ENCODE results near the gene KSR2. TPM values are rescaled to one million over a fixed set of nuclear protein-coding genes. Genes with fewer than 3 reads are reported as not detected.

The KSR2 gene
- total RNA-seq, 2 donors from 2014 or later: 0.02 to 0.04 TPM

GRCh38 chr12:117563007-117563406, 405.8 kb downstream of the KSR2 start:
- Mint-ChIP-seq H3K36me3 (no peaks in the 10 kb centered on the region), H3K27ac (no peak overlapping the region), H3K9me3 (peaks cover 0 to 10% of the 10 kb centered on the region in 2 donors)
- DNase-seq (ENCODE audit: low spot score in 2 of 2) (no peak), ATAC-seq (no peak)

- DNase-seq (ENCODE audit: low spot score in 2 of 2) (no peak), ATAC-seq (no peak)
- no peak overlapping the region for H3K27ac Mint-ChIP-seq
- peaks cover 0 to 10% of the 10 kb centered on the region in 2 donors for H3K9me3 Mint-ChIP-seq
- no peaks in the 10 kb centered on the region for H3K36me3 Mint-ChIP-seq
These were observed 406.8 kb downstream of the KSR2 start for GRCh38 chr12:117561990-117562389.

- H3K27ac Mint-ChIP-seq: no peak overlapping the region
- peaks cover 0 to 9% of the 10 kb centered on the region in 2 donors for H3K9me3 Mint-ChIP-seq
- H3K36me3 Mint-ChIP-seq: no peaks in the 10 kb centered on the region
- DNase-seq (ENCODE audit: low spot score in 2 of 2) (no peak), ATAC-seq (no peak)
These were observed 408.8 kb downstream of the KSR2 start for GRCh38 chr12:117559978-117560377.

- H3K27ac Mint-ChIP-seq: no peak overlapping the region
- no peak for DNase-seq (ENCODE audit: low spot score in 2 of 2)
- no peak for ATAC-seq
- H3K9me3 Mint-ChIP-seq: peaks cover 8 to 19% of the 10 kb centered on the region in 2 donors
- H3K36me3 Mint-ChIP-seq: no peaks in the 10 kb centered on the region
These were observed 412.9 kb downstream of the KSR2 start for GRCh38 chr12:117555889-117556288.

GRCh38 chr12:117552971-117553370, 415.8 kb downstream of the KSR2 start:
- no peaks in the 10 kb centered on the region for H3K36me3 Mint-ChIP-seq
- peaks cover 8 to 19% of the 10 kb centered on the region in 2 donors for H3K9me3 Mint-ChIP-seq
- H3K27ac Mint-ChIP-seq: no peak overlapping the region
- DNase-seq (ENCODE audit: low spot score in 2 of 2) (no peak), ATAC-seq (no peak)

GRCh38 chr12:117551665-117552064, 417.1 kb downstream of the KSR2 start:
- H3K36me3 Mint-ChIP-seq: no peaks in the 10 kb centered on the region
- no peak overlapping the region for H3K27ac Mint-ChIP-seq
- H3K9me3 Mint-ChIP-seq: peaks cover 8 to 19% of the 10 kb centered on the region in 2 donors
- ATAC-seq: no peak
- no peak for DNase-seq (ENCODE audit: low spot score in 2 of 2)

GRCh38 chr12:117547209-117547608, 421.6 kb downstream of the KSR2 start:
- Mint-ChIP-seq H3K9me3 (peaks cover 11 to 22% of the 10 kb centered on the region in 2 donors), H3K36me3 (no peaks in the 10 kb centered on the region), H3K27ac (no peak overlapping the region)
- ATAC-seq (no peak), DNase-seq (ENCODE audit: low spot score in 2 of 2) (no peak)

GRCh38 chr12:117545216-117545615, 423.6 kb downstream of the KSR2 start:
- Mint-ChIP-seq H3K27ac (no peak overlapping the region), H3K9me3 (peaks cover 7 to 19% of the 10 kb centered on the region in 2 donors), H3K36me3 (no peaks in the 10 kb centered on the region)
- no peak for ATAC-seq
- DNase-seq (ENCODE audit: low spot score in 2 of 2): no peak

GRCh38 chr12:117540011-117540410, 428.8 kb downstream of the KSR2 start:
- H3K36me3 Mint-ChIP-seq: no peaks in the 10 kb centered on the region
- DNase-seq (ENCODE audit: low spot score in 2 of 2) (no peak), ATAC-seq (no peak)
- no peak overlapping the region for H3K27ac Mint-ChIP-seq
- peaks cover 0 to 11% of the 10 kb centered on the region in 2 donors for H3K9me3 Mint-ChIP-seq

GRCh38 chr12:117538926-117539325, 429.9 kb downstream of the KSR2 start:
- Mint-ChIP-seq H3K9me3 (peaks cover 0 to 13% of the 10 kb centered on the region in 2 donors), H3K36me3 (no peaks in the 10 kb centered on the region), H3K27ac (no peak overlapping the region)
- ATAC-seq (no peak), DNase-seq (ENCODE audit: low spot score in 2 of 2) (no peak)

- ATAC-seq (no peak), DNase-seq (ENCODE audit: low spot score in 2 of 2) (no peak)
- Mint-ChIP-seq H3K27ac (no peak overlapping the region), H3K36me3 (no peaks in the 10 kb centered on the region), H3K9me3 (peaks cover 0 to 10% of the 10 kb centered on the region in 2 donors)
These were observed 430.6 kb downstream of the KSR2 start for GRCh38 chr12:117538032-117538690.

GRCh38 chr12:117533687-117534086, 435.1 kb downstream of the KSR2 start:
- DNase-seq (ENCODE audit: low spot score in 2 of 2) (no peak), ATAC-seq (no peak)
- Mint-ChIP-seq H3K36me3 (no peaks in the 10 kb centered on the region), H3K9me3 (peaks cover 0 to 7% of the 10 kb centered on the region in 2 donors), H3K27ac (no peak overlapping the region)

GRCh38 chr12:117530796-117531195, 438.0 kb downstream of the KSR2 start:
- H3K36me3 Mint-ChIP-seq: no peaks in the 10 kb centered on the region
- ATAC-seq (no peak), DNase-seq (ENCODE audit: low spot score in 2 of 2) (no peak)
- peaks cover 5 to 7% of the 10 kb centered on the region in 2 donors for H3K9me3 Mint-ChIP-seq
- no peak overlapping the region for H3K27ac Mint-ChIP-seq

- no peak overlapping the region for H3K27ac Mint-ChIP-seq
- no peaks in the 10 kb centered on the region for H3K36me3 Mint-ChIP-seq
- DNase-seq (ENCODE audit: low spot score in 2 of 2) (no peak), ATAC-seq (no peak)
- peaks cover 4 to 5% of the 10 kb centered on the region in 2 donors for H3K9me3 Mint-ChIP-seq
These were observed 440.3 kb downstream of the KSR2 start for GRCh38 chr12:117528538-117528937.

GRCh38 chr12:117527479-117527855, 441.3 kb downstream of the KSR2 start:
- H3K27ac Mint-ChIP-seq: no peak overlapping the region

GRCh38 chr12:117526757-117527478, 441.9 kb downstream of the KSR2 start:
- H3K27ac Mint-ChIP-seq: no peak overlapping the region
- DNase-seq (ENCODE audit: low spot score in 2 of 2): no peak
- peaks cover 4 to 5% of the 10 kb centered on the region in 2 donors for H3K9me3 Mint-ChIP-seq
- no peak for ATAC-seq
- H3K36me3 Mint-ChIP-seq: no peaks in the 10 kb centered on the region

More at GRCh38 chr12:117527479-117527855, 441.3 kb downstream of the KSR2 start:
- no peak for DNase-seq (ENCODE audit: low spot score in 2 of 2)
- ATAC-seq: no peak
- Mint-ChIP-seq H3K9me3 (peaks cover 4 to 5% of the 10 kb centered on the region in 2 donors), H3K36me3 (no peaks in the 10 kb centered on the region)

GRCh38 chr12:117525766-117526165, 443.0 kb downstream of the KSR2 start:
- no peak for DNase-seq (ENCODE audit: low spot score in 2 of 2)
- peaks cover 4 to 5% of the 10 kb centered on the region in 2 donors for H3K9me3 Mint-ChIP-seq
- H3K27ac Mint-ChIP-seq: no peak overlapping the region
- no peaks in the 10 kb centered on the region for H3K36me3 Mint-ChIP-seq
- no peak for ATAC-seq

- ATAC-seq: no peak
- Mint-ChIP-seq H3K27ac (no peak overlapping the region), H3K9me3 (peaks cover 0 to 5% of the 10 kb centered on the region in 2 donors), H3K36me3 (no peaks in the 10 kb centered on the region)
- DNase-seq (ENCODE audit: low spot score in 2 of 2): no peak
These were observed 444.0 kb downstream of the KSR2 start for GRCh38 chr12:117524806-117525205.
